Sigmoid colon (tissue), 7 donors: ENCODE data around the gene TLE2. TPM values are rescaled to one million over a fixed set of nuclear protein-coding genes. Genes with fewer than 3 reads are reported as not detected.
A peak's percentile ranks its signal among the peaks of the same experiment; 100 is the strongest.
"Not testable (repeated sequence)": the region's sequence is repeated elsewhere in the genome, so short reads cannot be mapped to it uniquely, and the experiment has no call there.

ENCODE experiments used
- DNase-seq: peaks from one replicate; pipeline ENCODE4 v3.0.0-alpha.2; 2019
- H3K27ac ChIP-seq, 4 donors: fragments of 200-600 bp; sonication (generic); one replicate each; pipeline ENCODE4 v1.5.1; 2016 to 2019; ENCODE audit warnings: mild to moderate bottlenecking in 1 of 4
- H3K27me3 ChIP-seq, 3 donors: fragments of 200-600 bp; sonication (generic); one replicate each; pipeline ENCODE4 v1.5.1; 2019; ENCODE audit warnings: mild to moderate bottlenecking in 1 of 3
- H3K36me3 ChIP-seq, 4 donors: fragments of 200-600 bp; sonication (generic); one replicate each; pipeline ENCODE4 v1.5.1; 2016 to 2019
- H3K4me1 ChIP-seq, 4 donors: fragments of 200-600 bp; sonication (generic); one replicate each; pipeline ENCODE4 v1.5.1; 2017 to 2019
- H3K4me3 ChIP-seq, 4 donors: fragments of 200-600 bp; sonication (generic); one replicate each; pipeline ENCODE4 v1.5.1; 2017 to 2019; ENCODE audit warnings: mild to moderate bottlenecking in 2 of 4, moderate library complexity in 1 of 4
- H3K9me3 ChIP-seq, 4 donors: fragments of 200-600 bp in 3 of 4; sonication (generic) in 3 of 4; one replicate each; pipeline versions ENCODE4 v1.5.1 to v1.6.1; 2013 to 2019
- EP300 ChIP-seq, 4 donors: sonication (generic); formaldehyde crosslinking; IDR thresholded peaks; one replicate each; pipeline ENCODE4 v1.6.1; 2017; ENCODE audit warnings: antibody characterized with exemption in 4 of 4
- POLR2A ChIP-seq, 2 donors: fragments of 450-650 bp; IDR thresholded peaks; one replicate each; pipeline ENCODE4 v1.6.1; 2016; ENCODE audit warnings: antibody characterized with exemption in 2 of 2, mild to moderate bottlenecking in 2 of 2, moderate library complexity in 2 of 2
- POLR2AphosphoS5 ChIP-seq, 4 donors: sonication (generic); formaldehyde crosslinking; IDR thresholded peaks; one replicate each; pipeline ENCODE4 v1.6.1; 2017; ENCODE audit warnings: antibody characterized with exemption in 4 of 4
- WGBS, 2 donors: extraction: QIAGEN DNeasy Blood & Tissue Kit; methylation state at CpG; one replicate each; pipeline ENCODE4 v1.1.7; 2013; 5-methylcytosine and 5-hydroxymethylcytosine counted together
- intact Hi-C: fragments of 100-400 bp; cut with DNase I; formaldehyde crosslinking; loops from one replicate; pipeline ENCODE4 v1.15.1; 2023
- polyA plus RNA-seq, 3 donors: library from polyadenylated mRNA; stranded (reverse); fragments of 200-250 nt; gene quantifications; one replicate each; pipeline ENCODE4 v1.2.3, GENCODE V29; 2013
- total RNA-seq, 4 donors: library from RNA; depleted of rRNA; stranded (reverse); fragments of >200 nt; gene quantifications; one replicate each; pipeline ENCODE4 v1.1.0, GENCODE V29; 2016
- TF ChIP-seq, protein P1 (sequence below), 4 experiments: fragments of 450-650 bp in 3 of 4; fragments of 200-600 bp in 1 of 4; IDR thresholded peaks; one replicate each; pipeline ENCODE4 v1.5.1; 2016 to 2019; ENCODE audit warnings: antibody characterized with exemption in 4 of 4, mild to moderate bottlenecking in 3 of 4, moderate library complexity in 2 of 4
- donor health status: healthy with polysubstance abuse.
- donor health status: Bipolar disorder and iron deficiency.
- donor health status: healthy.

The TLE2 gene
- total and polyA plus RNA-seq, 7 donors: 10.9 to 66.5 (median 27.8) TPM

DNA sequence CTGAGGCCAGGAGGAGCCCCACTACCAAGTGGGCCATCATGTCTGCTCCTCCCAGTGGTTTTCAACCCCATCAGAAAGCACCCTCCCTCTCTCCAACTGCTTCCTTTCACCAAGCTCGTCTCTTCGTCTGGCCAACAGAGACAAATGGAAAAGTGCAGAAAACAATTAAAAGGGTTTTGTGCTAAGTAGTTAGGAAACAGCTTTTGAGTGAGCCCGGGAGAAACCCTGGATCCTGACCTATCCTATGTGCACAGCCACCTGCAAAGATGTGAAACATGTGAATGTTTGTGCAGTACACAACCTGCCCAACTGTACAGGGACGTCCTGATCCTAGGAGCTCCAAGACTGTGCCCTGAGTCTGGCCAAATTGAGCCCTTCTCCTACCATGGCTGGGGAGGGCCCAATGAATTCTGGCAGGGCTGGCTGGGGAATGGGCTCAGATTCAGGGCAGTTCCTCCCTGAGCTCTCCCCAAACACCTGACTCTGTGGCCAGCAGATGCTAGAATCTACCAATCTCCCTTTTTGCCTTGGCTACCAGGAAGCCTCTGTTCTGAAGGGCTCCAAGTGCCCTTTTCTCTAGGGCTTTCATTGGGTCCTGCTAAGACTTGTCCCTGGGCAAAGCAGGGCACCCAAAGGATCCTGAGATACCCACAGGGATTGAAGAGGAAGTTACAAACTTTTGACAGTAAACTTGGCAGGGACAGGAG is 25.3 kb upstream of the TLE2 start:
- no peak for DNase-seq
- Histone ChIP-seq H3K27ac (peak overlapping the region; percentile 31 to 99 (median 67)), H3K9me3 (no peaks in the 10 kb centered on the region), H3K36me3 (peaks cover 13 to 57% (median 37%) of the 10 kb centered on the region in 4 donors), H3K4me1 (peaks cover 4 to 50% (median 46%) of the 10 kb centered on the region in 4 donors), H3K27me3 (no peaks in the 10 kb centered on the region), H3K4me3 (no peak overlapping the region)
- TF ChIP-seq POLR2AphosphoS5 (IDR thresholded peaks at IDR 0.05) (no peak), EP300 (IDR thresholded peaks at IDR 0.05) (no peak), POLR2A (IDR thresholded peaks at IDR 0.05) (no peak)
- TF ChIP-seq, protein P1, sequence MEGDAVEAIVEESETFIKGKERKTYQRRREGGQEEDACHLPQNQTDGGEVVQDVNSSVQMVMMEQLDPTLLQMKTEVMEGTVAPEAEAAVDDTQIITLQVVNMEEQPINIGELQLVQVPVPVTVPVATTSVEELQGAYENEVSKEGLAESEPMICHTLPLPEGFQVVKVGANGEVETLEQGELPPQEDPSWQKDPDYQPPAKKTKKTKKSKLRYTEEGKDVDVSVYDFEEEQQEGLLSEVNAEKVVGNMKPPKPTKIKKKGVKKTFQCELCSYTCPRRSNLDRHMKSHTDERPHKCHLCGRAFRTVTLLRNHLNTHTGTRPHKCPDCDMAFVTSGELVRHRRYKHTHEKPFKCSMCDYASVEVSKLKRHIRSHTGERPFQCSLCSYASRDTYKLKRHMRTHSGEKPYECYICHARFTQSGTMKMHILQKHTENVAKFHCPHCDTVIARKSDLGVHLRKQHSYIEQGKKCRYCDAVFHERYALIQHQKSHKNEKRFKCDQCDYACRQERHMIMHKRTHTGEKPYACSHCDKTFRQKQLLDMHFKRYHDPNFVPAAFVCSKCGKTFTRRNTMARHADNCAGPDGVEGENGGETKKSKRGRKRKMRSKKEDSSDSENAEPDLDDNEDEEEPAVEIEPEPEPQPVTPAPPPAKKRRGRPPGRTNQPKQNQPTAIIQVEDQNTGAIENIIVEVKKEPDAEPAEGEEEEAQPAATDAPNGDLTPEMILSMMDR (IDR thresholded peaks at IDR 0.05): no peak
- intact Hi-C loops: no loop called here
- WGBS, 2 donors: 77 to 84% methylated on average over 4 of the region's 4 CpGs

DNA sequence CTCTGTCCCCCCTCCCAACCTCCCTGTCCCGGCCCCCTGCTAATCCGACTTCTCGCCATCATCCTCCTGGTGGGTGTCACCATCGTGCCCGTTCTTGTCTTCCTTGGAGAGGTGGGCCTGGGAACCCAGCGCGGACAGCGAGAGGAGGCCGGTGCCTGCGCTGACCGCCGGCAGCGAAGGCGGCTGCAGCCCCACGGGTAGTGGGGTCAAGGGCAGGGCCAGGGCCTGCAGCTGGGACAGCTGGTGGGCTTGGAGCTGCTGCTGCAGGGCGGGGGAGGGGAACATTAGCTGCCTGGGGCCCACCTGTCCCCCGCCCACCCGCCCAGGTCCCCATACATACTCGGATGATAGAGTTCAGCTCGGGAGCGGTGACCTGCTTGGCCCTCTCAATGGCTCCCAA is 24.7 kb upstream of the TLE2 start:
- no peak for TF ChIP-seq POLR2AphosphoS5 (IDR thresholded peaks at IDR 0.05)
- no peak for TF ChIP-seq EP300 (IDR thresholded peaks at IDR 0.05)
- no peak for TF ChIP-seq POLR2A (IDR thresholded peaks at IDR 0.05)
- TF ChIP-seq, protein P1 (IDR thresholded peaks at IDR 0.05): no peak
- no peak overlapping the region for H3K4me3 ChIP-seq
- H3K9me3 ChIP-seq: no peaks in the 10 kb centered on the region
- intact Hi-C loops: no loop called here
- peaks cover 4 to 43% (median 40%) of the 10 kb centered on the region in 4 donors for H3K4me1 ChIP-seq
- no peak for DNase-seq
- no peaks in the 10 kb centered on the region for H3K27me3 ChIP-seq
- 87 to 91% methylated on average over 21 of the region's 21 CpGs for WGBS, 2 donors
- peaks cover 10 to 51% (median 30%) of the 10 kb centered on the region in 4 donors for H3K36me3 ChIP-seq
- H3K27ac ChIP-seq: peak overlapping the region in 3 of 4 donors; percentile 31 to 96 (median 38)

DNA sequence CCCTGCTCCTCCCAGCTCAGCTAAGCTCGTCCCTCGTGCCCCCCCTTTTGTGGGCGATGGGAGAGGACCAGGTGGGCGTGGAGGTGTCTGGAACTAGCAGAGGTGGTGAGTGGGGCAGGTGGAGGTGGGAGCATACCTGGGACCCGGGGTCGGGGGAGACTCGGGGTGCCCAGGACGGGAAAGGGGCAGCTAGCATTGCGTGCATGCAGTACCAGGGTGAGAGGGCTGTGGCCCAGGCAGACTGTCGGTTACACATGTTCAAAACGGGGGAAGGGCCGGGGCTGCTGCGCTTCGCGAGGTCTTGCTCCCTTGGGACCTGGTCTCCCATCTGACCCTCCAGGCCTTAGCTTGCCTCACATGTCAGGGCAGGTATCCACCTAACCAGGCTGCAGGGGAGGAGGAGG is 24.1 kb upstream of the TLE2 start:
- intact Hi-C loops: no loop called here
- DNase-seq: no peak
- 68 to 70% methylated on average over 15 of the region's 15 CpGs for whole genome bisulfite sequencing, 2 donors
- H3K4me3 ChIP-seq: no peak overlapping the region
- H3K27me3 ChIP-seq: no peaks in the 10 kb centered on the region
- TF ChIP-seq EP300 (IDR thresholded peaks at IDR 0.05) (no peak), POLR2AphosphoS5 (IDR thresholded peaks at IDR 0.05) (no peak), POLR2A (IDR thresholded peaks at IDR 0.05) (no peak)
- TF ChIP-seq, protein P1 (IDR thresholded peaks at IDR 0.05): no peak
- no peaks in the 10 kb centered on the region for H3K9me3 ChIP-seq
- H3K36me3 ChIP-seq: peaks cover 10 to 45% (median 27%) of the 10 kb centered on the region in 4 donors
- H3K27ac ChIP-seq: peak overlapping the region in 1 of 4 donors; percentile 96
- peaks cover 4 to 39% (median 35%) of the 10 kb centered on the region in 4 donors for H3K4me1 ChIP-seq

DNA sequence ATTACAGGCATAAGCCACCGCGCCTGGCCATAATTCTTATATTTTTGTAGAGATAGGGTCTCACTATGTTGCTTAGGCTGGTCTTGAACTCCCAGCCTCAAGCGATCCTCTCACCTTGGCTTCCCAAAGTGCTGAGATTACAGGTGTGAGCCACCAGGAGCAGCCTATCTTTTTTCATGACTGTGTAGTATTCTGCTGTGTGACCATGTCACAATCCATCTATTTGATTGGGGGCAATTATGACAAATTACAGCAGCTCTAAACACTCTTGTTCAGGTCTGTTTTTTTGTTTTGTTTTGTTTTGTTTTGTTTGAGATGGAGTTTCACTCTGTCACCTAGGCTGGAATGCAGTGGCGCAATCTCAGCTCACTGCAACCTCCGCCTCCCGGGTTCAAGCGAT is 20.9 kb upstream of the TLE2 start:
- peaks cover 0 to 26% (median 19%) of the 10 kb centered on the region in 4 donors for H3K4me1 ChIP-seq
- DNase-seq, H3K27me3 ChIP-seq, H3K27ac ChIP-seq, intact Hi-C loops, H3K4me3 ChIP-seq, H3K9me3 ChIP-seq: not testable (repeated sequence)
- WGBS, 2 donors: 96 to 98% methylated on average over 7 of the region's 7 CpGs
- H3K36me3 ChIP-seq: peaks cover under 1 to 20% (median 16%) of the 10 kb centered on the region in 4 donors

DNA sequence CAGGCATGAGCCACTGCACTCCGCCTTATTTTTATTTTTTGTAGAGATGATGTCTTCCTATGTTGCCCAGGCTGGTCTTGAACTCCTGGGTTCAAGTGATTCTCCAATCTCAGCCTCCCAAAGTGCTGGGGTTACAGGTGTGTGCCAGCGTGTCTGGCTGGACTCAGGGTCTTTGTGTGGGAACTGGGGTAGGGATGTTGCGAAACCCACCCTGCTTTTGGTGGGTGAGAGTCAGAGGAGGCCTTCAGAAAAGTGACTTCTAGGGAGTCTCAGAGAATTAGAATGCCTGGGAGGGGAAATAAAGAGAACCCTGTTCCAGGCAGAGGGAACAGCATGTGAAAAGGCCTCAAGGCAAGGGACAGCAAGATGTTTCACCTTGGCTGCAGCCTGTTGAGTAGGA is 20.0 kb upstream of the TLE2 start:
- no peak for DNase-seq
- 92 to 97% methylated on average over 3 of the region's 3 CpGs for WGBS, 2 donors
- TF ChIP-seq, protein P1 (IDR thresholded peaks at IDR 0.05): no peak
- TF ChIP-seq POLR2AphosphoS5 (IDR thresholded peaks at IDR 0.05): no peak
- H3K27me3 ChIP-seq: no peaks in the 10 kb centered on the region
- peaks cover 0 to 11% (median 7%) of the 10 kb centered on the region in 4 donors for H3K36me3 ChIP-seq
- no peaks in the 10 kb centered on the region for H3K9me3 ChIP-seq
- H3K27ac ChIP-seq: no peak overlapping the region
- no peak overlapping the region for H3K4me3 ChIP-seq
- H3K4me1 ChIP-seq: peaks cover 0 to 20% (median 16%) of the 10 kb centered on the region in 4 donors
- intact Hi-C loops: loop anchor here (5.0 kb wide), 1 partner anchor 67 kb away; no protein-coding TSS in a partner anchor
